Measurements from ENCODE around the gene SLC9A9.
"Not testable (repeated sequence)": the region's sequence is repeated elsewhere in the genome, so short reads cannot be mapped to it uniquely, and the experiment has no call there.

SLC9A9 gene

DNA sequence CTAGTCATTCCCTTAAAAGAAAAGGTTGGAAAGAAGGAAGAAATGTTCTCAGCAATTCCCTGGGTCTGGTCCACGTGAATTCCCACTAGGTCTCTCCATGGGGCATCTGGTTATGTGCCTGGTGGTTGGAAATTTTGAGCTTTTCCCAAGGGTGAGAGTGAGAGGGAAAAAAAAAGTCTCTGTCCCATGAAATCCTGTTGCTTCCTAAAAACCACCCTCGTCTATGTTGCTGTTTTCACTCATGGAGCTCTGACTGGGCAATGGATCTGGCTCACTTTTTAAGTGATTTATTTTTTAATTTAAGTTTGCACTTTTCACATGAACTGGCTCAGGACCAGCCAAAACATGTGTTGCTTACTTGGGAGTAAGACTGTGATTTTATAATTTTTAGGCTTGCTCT is 538.6 kb downstream of the SLC9A9 start:
- no peak for DNase-seq

- no peak for DNase-seq
These were observed 540.6 kb downstream of the SLC9A9 start for GRCh38 chr3:143307613-143308183.

- DNase-seq = no peak
These were observed 541.9 kb downstream of the SLC9A9 start for GRCh38 chr3:143306407-143306806.

GRCh38 chr3:143302638-143303171 is 545.6 kb downstream of the SLC9A9 start:
- DNase-seq = peak in 1 of 14 donors; percentile 67

- no peak for DNase-seq
These were observed 547.0 kb downstream of the SLC9A9 start for GRCh38 chr3:143301031-143301901.

- no peak for DNase-seq
These were observed 549.3 kb downstream of the SLC9A9 start for GRCh38 chr3:143298886-143299535.

DNA sequence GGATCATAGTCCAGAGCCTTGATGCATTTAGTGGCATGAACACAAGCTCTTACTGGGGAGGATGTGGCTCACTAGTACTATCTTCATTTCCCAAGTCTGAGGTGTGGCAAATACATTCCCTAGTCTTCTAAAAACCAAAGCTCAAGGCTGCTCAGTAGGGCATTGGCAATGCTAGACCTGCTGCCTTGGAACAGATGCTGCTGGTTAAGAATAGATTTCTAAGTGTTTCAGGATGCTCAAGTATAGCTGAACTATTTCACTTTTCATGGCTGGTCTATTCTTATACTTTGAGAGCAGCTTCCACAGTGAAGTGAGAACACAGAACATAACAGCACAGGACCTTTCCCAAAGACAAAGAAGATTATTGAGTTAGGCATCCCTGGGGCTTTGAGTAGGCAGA is 549.9 kb downstream of the SLC9A9 start:
- no peak for DNase-seq

- no peak for DNase-seq
These were observed 552.8 kb downstream of the SLC9A9 start for GRCh38 chr3:143295201-143296080.

- no peak for DNase-seq
These were observed 554.1 kb downstream of the SLC9A9 start for GRCh38 chr3:143294188-143294587.

DNA sequence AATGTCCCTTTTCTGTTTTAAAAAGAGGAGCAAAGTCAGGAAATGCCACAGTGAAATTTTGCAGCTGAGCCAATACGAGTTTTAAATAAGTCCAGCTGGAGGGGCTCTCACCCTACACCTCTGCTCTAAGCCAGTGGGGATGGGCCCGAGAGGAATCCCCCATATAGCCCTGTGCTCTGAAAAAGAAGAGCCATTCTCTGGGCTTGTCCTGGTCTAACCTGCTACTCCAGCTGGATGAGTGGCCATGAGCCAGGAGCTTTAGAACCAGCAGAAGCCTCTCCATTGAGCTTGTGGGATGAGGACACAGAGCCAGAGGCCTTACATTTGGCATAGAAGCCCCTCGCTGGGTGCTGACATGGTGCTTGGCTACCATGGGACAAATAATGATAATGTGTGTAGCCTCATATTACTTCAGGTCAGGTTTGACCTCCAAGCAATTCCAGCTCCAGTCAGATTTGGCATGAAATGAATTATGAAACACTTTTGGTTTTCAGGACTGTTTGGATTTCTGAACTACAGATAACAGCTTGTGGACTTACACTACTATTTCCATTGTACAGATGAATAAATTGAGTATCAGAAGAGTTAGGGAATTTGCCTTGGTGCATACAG is 556.3 kb downstream of the SLC9A9 start:
- no peak for DNase-seq

GRCh38 chr3:143288944-143289343 is 559.3 kb downstream of the SLC9A9 start:
- peak in 6 of 14 donors; percentile 19 to 61 (median 39) for DNase-seq

GRCh38 chr3:143287403-143287802 is 560.9 kb downstream of the SLC9A9 start:
- no peak for DNase-seq

- peak in 1 of 14 donors; percentile 15 for DNase-seq
These were observed 561.8 kb downstream of the SLC9A9 start for GRCh38 chr3:143286392-143287010.

DNA sequence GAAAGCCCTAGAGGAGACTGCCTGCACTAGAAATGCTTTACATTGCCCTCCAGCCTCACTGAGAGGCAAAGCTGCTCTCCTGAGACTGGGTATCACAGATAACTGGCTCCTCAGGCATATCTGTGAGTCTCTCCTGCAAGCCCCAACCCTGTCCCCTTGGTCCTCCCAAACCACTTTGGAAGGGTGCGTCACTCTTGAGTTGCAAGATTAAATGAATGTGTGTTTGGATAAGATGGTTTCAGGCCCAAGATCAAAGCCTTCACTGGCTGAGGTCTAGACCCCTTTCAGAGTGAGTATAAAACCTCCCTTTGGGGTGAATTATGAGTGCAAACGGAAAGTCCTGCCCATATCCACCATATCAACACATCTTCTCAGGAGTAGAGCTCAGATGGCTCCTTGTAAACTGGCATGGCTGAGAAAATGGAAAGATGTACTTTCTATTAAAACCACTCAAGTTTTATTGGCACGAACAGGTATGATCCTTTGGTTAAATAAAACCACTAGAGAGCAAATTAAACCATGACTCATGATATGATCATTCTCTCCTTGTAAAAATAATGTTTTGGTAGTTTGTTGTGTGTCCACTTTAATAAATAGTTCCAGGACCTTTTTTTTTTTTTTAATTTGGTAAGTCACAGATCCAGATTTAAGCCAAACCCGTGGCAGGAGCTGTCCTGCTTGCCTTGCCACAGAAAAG is 564.7 kb downstream of the SLC9A9 start:
- DNase-seq = no peak

DNA sequence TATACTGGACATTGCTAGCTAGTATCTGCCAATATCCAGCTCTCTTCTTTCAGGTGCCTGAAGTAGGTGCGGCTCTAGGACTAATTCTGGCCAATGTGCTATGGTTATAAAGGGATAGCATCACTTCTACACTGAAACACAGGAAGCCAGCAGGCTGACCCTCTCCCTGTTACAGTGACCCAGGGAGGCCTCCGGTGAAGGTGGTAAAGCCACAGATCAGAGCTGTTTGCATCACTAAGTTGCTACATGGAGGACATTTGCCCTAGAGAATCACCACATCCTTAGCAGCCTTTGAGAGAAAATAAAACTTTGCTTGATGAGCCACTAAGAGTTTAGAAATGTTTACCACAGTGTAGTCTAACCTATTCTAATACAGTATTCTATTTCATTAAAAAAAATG is 567.3 kb downstream of the SLC9A9 start:
- DNase-seq = no peak

- DNase-seq = not testable (repeated sequence)
These were observed 568.7 kb downstream of the SLC9A9 start for GRCh38 chr3:143279567-143279966.

DNA sequence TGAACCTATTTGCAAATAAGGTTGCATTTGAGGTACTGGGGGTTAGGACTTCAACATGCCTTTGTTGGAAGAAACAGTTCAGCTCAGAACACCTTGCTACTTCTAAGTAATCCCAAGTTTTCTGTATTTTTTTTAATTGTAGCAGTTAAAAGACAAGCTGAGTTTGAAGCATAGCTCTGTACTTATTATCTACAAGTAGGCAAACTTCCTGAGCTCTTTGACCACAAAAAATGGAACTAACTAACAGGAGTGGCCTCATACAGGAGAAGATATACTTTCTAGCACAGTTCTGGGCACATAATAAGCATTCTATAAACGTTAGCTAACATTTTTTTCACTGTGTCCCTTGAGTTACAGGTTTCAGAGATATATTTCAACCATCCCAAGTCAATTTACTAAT is 569.5 kb downstream of the SLC9A9 start:
- no peak for DNase-seq

- DNase-seq = no peak
These were observed 570.7 kb downstream of the SLC9A9 start for GRCh38 chr3:143277531-143277930.

DNA sequence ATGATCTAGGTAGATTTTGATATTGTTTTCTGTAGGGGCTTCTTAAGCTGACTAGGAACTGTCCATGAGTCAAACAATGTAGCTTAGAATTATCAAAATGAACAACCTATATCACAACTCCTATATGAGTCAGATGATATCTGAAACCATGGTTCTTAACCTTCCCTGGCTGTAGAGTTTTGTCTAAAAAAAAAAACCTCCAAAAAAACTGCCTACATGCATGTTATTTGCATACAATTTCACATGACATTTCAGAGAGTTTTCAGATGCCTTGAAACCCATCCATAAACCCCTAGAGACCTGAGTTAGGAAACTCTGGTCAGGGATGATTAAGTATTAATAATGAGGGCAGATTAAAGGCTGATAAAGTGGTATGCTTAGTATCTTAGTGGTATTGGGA is 571.7 kb downstream of the SLC9A9 start:
- no peak for DNase-seq

DNA sequence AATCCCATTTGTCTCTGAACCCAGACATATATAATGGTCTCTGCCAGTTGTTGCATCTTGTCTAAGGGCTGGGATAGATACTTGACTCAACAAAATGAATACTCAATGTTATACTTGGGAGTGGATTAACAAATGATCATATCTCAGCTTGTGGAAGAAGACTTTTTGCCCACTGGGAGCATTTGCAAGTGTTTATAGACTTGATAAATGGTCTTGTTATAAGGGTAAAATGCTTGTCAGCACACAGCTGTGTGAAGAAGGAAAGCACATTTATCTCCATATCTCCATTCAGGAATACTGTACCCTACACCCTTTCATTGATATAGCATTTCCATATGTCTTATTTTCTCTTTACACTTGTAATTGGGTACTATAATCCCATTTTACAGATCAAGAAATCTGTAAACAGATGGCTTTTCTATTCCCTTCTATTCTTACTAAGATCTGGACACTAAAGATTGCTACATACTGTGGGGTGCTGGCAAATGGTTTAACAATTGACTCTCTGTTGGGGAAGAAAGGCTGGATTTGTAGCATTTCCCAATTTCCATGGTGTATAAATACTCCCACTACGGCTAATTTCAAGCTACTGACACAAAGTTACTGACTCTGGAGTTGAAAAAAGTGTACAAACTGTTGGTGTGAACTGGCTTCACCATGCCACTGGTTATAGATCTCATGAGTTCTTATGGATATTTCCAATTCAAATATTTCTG is 574.1 kb downstream of the SLC9A9 start:
- DNase-seq = no peak

All from C1 segment of cervical spinal cord (tissue), 14 donors.